IMR-90 (cell line): Measurements from ENCODE around the gene KCTD13. TPM values are rescaled to one million over a fixed set of nuclear protein-coding genes. Genes with fewer than 3 reads are reported as not detected.
A peak's percentile ranks its signal among the peaks of the same experiment; 100 is the strongest.

Experiments used
- ATAC-seq: fragments of 200-7000 bp; cut with Tn5 transposase; 2 replicates; pipeline ENCODE4 v1.9.1; 2020; ENCODE audit warnings: low read depth, mild to moderate bottlenecking, moderate library complexity
- BruUV-seq: library from RNA; stranded (reverse); fragments of 400-500 nt; replicated peaks from 2 replicates; lab custom pipeline; 2021; lab: Mats Ljungman, UMichigan
- CTCF ChIA-PET: fragments of 300-600 bp; formaldehyde crosslinking; extraction: SDS; loops from one replicate; lab custom pipeline; 2021; ENCODE audit warnings: antibody characterized with exemption; lab: Yijun Ruan, JAX
- POLR2A ChIA-PET: fragments of 300-600 bp; sonication (Branson Sonifier 250); formaldehyde crosslinking; loops from one replicate; lab custom pipeline; 2022; ENCODE audit warnings: antibody characterized with exemption; ENCODE audit not compliant: unreplicated experiment; lab: Charles Lee
- DNase-seq: peaks from one replicate; pipeline ENCODE4 v3.0.0; 2013
- H2AFZ ChIP-seq: replicated peaks from 2 replicates; pipeline ENCODE3; 2013; ENCODE audit warnings: low read length, mild to moderate bottlenecking; ENCODE audit not compliant: poor library complexity
- H2AK5ac ChIP-seq: 2 replicates; pipeline ENCODE4 v1.6.1; 2013; ENCODE audit warnings: low read depth, low read length, inconsistent platforms
- H2AK9ac ChIP-seq: replicated peaks from 2 replicates; pipeline ENCODE3; 2013; ENCODE audit warnings: mild to moderate bottlenecking, low read depth, low read length, moderate library complexity; ENCODE audit not compliant: poor library complexity
- H2BK120ac ChIP-seq: 2 replicates; pipeline ENCODE4 v1.6.1; 2013; ENCODE audit warnings: low read depth, low read length, inconsistent platforms
- H2BK15ac ChIP-seq: 3 replicates; pipeline ENCODE4 v1.6.1; 2013; ENCODE audit warnings: low read depth, low read length, inconsistent platforms
- H2BK20ac ChIP-seq: 2 replicates; pipeline ENCODE4 v1.6.1; 2013; ENCODE audit warnings: low read depth, mild to moderate bottlenecking, inconsistent platforms, low read length, moderate library complexity
- H2BK5ac ChIP-seq: 2 replicates; pipeline ENCODE4 v1.6.1; 2013; ENCODE audit warnings: mild to moderate bottlenecking, low read depth, low read length, inconsistent platforms; ENCODE audit not compliant: poor library complexity, severe bottlenecking
- H3K14ac ChIP-seq: replicated peaks from 2 replicates; pipeline ENCODE4 v1.6.1; 2013; ENCODE audit warnings: low read depth, low read length, inconsistent platforms
- H3K18ac ChIP-seq: 2 replicates; pipeline ENCODE4 v1.6.1; 2013; ENCODE audit warnings: low read depth, low read length, control low read depth
- H3K23ac ChIP-seq: 2 replicates; pipeline ENCODE4 v1.6.1; 2013; ENCODE audit warnings: low read depth, low read length, inconsistent platforms
- H3K27ac ChIP-seq: 2 replicates; pipeline ENCODE4 v1.5.1; 2013; ENCODE audit warnings: mild to moderate bottlenecking, control low read depth, low read length; ENCODE audit not compliant: insufficient read depth
- H3K27me3 ChIP-seq: 2 replicates; pipeline ENCODE4 v1.6.1; 2013; ENCODE audit warnings: low read length; ENCODE audit not compliant: control insufficient read depth, insufficient read depth
- H3K36me3 ChIP-seq: 2 replicates; pipeline ENCODE4 v1.6.1; 2013; ENCODE audit warnings: low read length, mixed read lengths; ENCODE audit not compliant: control insufficient read depth, insufficient read depth
- H3K4ac ChIP-seq: 2 replicates; pipeline ENCODE4 v1.6.1; 2013; ENCODE audit warnings: low read depth, low read length, inconsistent platforms
- H3K4me1 ChIP-seq: 2 replicates; pipeline ENCODE4 v1.6.1; 2013; ENCODE audit warnings: low read length, mixed read lengths; ENCODE audit not compliant: control insufficient read depth, insufficient read depth
- H3K4me2 ChIP-seq: 2 replicates; pipeline ENCODE4 v1.6.1; 2013; ENCODE audit warnings: low read depth, mild to moderate bottlenecking, control low read depth, low read length, moderate library complexity
- H3K4me3 ChIP-seq: 2 replicates; pipeline ENCODE4 v1.5.1; 2013; ENCODE audit warnings: low read depth, mild to moderate bottlenecking, control low read depth, low read length, moderate library complexity; ENCODE audit not compliant: insufficient read depth
- H3K56ac ChIP-seq: 2 replicates; pipeline ENCODE4 v1.6.1; 2013; ENCODE audit warnings: low read length, inconsistent platforms; ENCODE audit not compliant: insufficient read depth; ENCODE audit errors: extremely low read depth
- H3K79me1 ChIP-seq, 2 experiments: 2 replicates each; pipeline ENCODE4 v1.6.1; 2013; ENCODE audit warnings: low read length in 2 of 2, inconsistent platforms in 1 of 2, low read depth in 1 of 2
- H3K9ac ChIP-seq: 2 replicates; pipeline ENCODE4 v1.6.1; 2013; ENCODE audit warnings: low read depth, low read length, control low read depth
- H3K9me1 ChIP-seq: 2 replicates; pipeline ENCODE4 v1.6.1; 2013; ENCODE audit warnings: low read length, inconsistent platforms; ENCODE audit not compliant: insufficient read depth
- H3K9me3 ChIP-seq: 2 replicates; pipeline ENCODE4 v1.6.1; 2013; ENCODE audit warnings: low read length; ENCODE audit not compliant: control insufficient read depth, insufficient read depth
- H4K20me1 ChIP-seq: 2 replicates; pipeline ENCODE4 v1.6.1; 2013; ENCODE audit warnings: low read length, inconsistent platforms; ENCODE audit not compliant: insufficient read depth
- H4K5ac ChIP-seq: 2 replicates; pipeline ENCODE4 v1.6.1; 2013; ENCODE audit warnings: mild to moderate bottlenecking, low read depth, low read length, control low read depth
- H4K8ac ChIP-seq, 2 experiments: 2 replicates each; pipeline ENCODE4 v1.6.1; 2013; ENCODE audit warnings: low read depth in 2 of 2, low read length in 2 of 2, control low read depth in 1 of 2, inconsistent platforms in 1 of 2
- H4K91ac ChIP-seq: 2 replicates; pipeline ENCODE4 v1.6.1; 2013; ENCODE audit warnings: low read depth, low read length, inconsistent platforms; ENCODE audit not compliant: insufficient read depth
- CEBPB ChIP-seq: IDR thresholded peaks from 2 replicates; pipeline ENCODE4 v1.6.1; 2012; ENCODE audit warnings: low read depth, low read length, improper control_type of control experiment
- FOS ChIP-seq: fragments of 150-350 bp; IDR thresholded peaks from 2 replicates; pipeline ENCODE4 v1.6.1; 2016; ENCODE audit warnings: low read depth, low read length
- MAFK ChIP-seq: IDR thresholded peaks from 2 replicates; pipeline ENCODE4 v1.6.1; 2012; ENCODE audit warnings: low read depth, low read length, improper control_type of control experiment
- MAZ ChIP-seq: IDR thresholded peaks from 2 replicates; pipeline ENCODE4 v1.6.1; 2012; ENCODE audit warnings: low read depth, mild to moderate bottlenecking, low read length, improper control_type of control experiment, moderate library complexity, borderline replicate concordance
- MXI1 ChIP-seq: IDR thresholded peaks from 2 replicates; pipeline ENCODE4 v1.6.1; 2012; ENCODE audit warnings: low read depth, mild to moderate bottlenecking, low read length, moderate library complexity, borderline replicate concordance
- RAD21 ChIP-seq: IDR thresholded peaks from 2 replicates; pipeline ENCODE4 v1.6.1; 2012; ENCODE audit warnings: low read length, improper control_type of control experiment
- RCOR1 ChIP-seq: IDR thresholded peaks from 2 replicates; pipeline ENCODE4 v1.6.1; 2012; ENCODE audit warnings: mild to moderate bottlenecking, low read length, improper control_type of control experiment; ENCODE audit not compliant: insufficient replicate concordance
- SMC3 ChIP-seq: fragments of 150-350 bp; IDR thresholded peaks from 2 replicates; pipeline ENCODE4 v1.6.1; 2016; ENCODE audit warnings: low read depth, mild to moderate bottlenecking, antibody characterized with exemption, low read length, moderate library complexity
- WGBS, 2 experiments: methylation state at CpG; one replicate each; pipeline versions ENCODE4 v1.1.5 to v1.1.7; 2013; ENCODE audit warnings: missing lambda C conversion rate in 2 of 2; ENCODE audit not compliant: insufficient read length in 1 of 2; ENCODE audit errors: extremely low coverage in 2 of 2; 5-methylcytosine and 5-hydroxymethylcytosine counted together
- dilution Hi-C: fragments of 300-500 bp; cut with HindIII; formaldehyde crosslinking; loops from one replicate; pipeline ENCODE4 v1.14.3; 2018; ENCODE audit warnings: low sequenced_read_pairs; ENCODE audit not compliant: unreplicated experiment
- in situ Hi-C: fragments of 300-500 bp; cut with MboI; formaldehyde crosslinking; loops from 3 replicates; pipeline ENCODE4 v1.14.3; 2019; ENCODE audit warnings: low sequenced_read_pairs, inconsistent platforms, mixed read lengths
- intact Hi-C: fragments of 100-400 bp; cut with micrococcal nuclease; formaldehyde crosslinking; loops from 2 replicates; pipeline ENCODE4 v1.10.0; 2022
- polyA plus RNA-seq, 3 experiments: library from polyadenylated mRNA; depleted of rRNA; stranded (reverse); fragments of >200 nt; gene quantifications; 2 replicates each; pipeline ENCODE4 v1.2.3, GENCODE V29; 2012; ENCODE audit warnings: low replicate concordance in 1 of 3
- total RNA-seq: library from RNA; depleted of rRNA; stranded (reverse); fragments of >200 nt; gene quantifications from 2 replicates; pipeline ENCODE4 v1.2.3, GENCODE V29; 2012
- TF ChIP-seq, protein P1 (sequence below): fragments of 150-350 bp; IDR thresholded peaks from 2 replicates; pipeline ENCODE4 v1.6.1; 2016; ENCODE audit warnings: low read depth, mild to moderate bottlenecking, low read length, moderate library complexity, borderline replicate concordance
- TF ChIP-seq, protein P2 (sequence below): conservative IDR thresholded peaks from 2 replicates; pipeline ENCODE4 v1.5.1; 2012; ENCODE audit warnings: mild to moderate bottlenecking, low read depth, low read length, improper control_type of control experiment

The KCTD13 gene
- total and polyA plus RNA-seq, 2 of the 4 experiments (the other 2 are of a cell fraction), result 4.1 to 20.7 TPM

DNA sequence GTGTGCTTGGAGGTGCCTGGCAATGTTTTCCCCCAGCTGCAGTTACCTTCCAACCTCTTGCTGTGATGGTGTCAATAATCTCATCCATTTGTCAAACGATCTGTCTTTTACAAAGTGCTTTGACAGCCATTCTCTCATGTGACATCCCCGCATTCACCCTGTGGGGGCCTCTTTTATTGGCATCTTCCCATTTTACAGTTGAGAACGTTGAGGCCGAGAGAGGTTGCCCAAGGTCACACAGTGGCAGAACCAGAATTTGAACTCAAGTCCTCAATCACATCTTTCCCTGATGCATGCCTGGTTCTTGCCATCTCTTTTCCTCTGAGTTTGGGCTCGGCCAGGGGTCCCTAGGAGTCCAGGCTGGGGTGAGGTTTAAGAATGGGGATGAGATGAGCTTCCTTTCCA lies 49.1 kb upstream of the KCTD13 start:
- Histone ChIP-seq H3K36me3 (peaks cover 29% of the 10 kb centered on the region), H4K8ac (no peak overlapping the region), H2BK120ac (no peak overlapping the region), H3K27me3 (no peaks in the 10 kb centered on the region), H3K9me3 (no peaks in the 10 kb centered on the region), H2AK9ac (peak overlapping the region; percentile 51), H3K14ac (peak overlapping the region; percentile 99), H2AFZ (no peak overlapping the region), H3K56ac (no peak overlapping the region), H2AK5ac (peak overlapping the region; percentile 57; the same call in 1 of the 2 replicates), H3K23ac (peak overlapping the region; percentile 99), H3K4ac (peak overlapping the region; percentile 97), H3K18ac (no peak overlapping the region), H4K20me1 (peaks cover 44% of the 10 kb centered on the region), H3K27ac (no peak overlapping the region; the same call in 1 of the 2 replicates), H2BK5ac (no peak overlapping the region), H3K4me3 (peak overlapping the region; percentile 69), H2BK20ac (no peak overlapping the region), H3K9ac (peak overlapping the region; percentile 94), H4K5ac (no peak overlapping the region), H3K4me2 (peak overlapping the region; percentile 91), H4K91ac (no peak overlapping the region), H3K9me1 (peaks cover 28% of the 10 kb centered on the region), H3K4me1 (peaks cover 13% of the 10 kb centered on the region; the same call in 1 of the 2 replicates), H3K79me1 (peaks cover 6 to 64% of the 10 kb centered on the region in 2 experiments), H2BK15ac (no peak overlapping the region)
- dilution Hi-C loops (no loop called here), intact Hi-C loops (no loop called here), in situ Hi-C loops (no loop called here)
- TF ChIP-seq MAZ, result no peak
- TF ChIP-seq, protein P1, sequence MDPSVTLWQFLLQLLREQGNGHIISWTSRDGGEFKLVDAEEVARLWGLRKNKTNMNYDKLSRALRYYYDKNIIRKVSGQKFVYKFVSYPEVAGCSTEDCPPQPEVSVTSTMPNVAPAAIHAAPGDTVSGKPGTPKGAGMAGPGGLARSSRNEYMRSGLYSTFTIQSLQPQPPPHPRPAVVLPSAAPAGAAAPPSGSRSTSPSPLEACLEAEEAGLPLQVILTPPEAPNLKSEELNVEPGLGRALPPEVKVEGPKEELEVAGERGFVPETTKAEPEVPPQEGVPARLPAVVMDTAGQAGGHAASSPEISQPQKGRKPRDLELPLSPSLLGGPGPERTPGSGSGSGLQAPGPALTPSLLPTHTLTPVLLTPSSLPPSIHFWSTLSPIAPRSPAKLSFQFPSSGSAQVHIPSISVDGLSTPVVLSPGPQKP, result no peak
- no peak for TF ChIP-seq SMC3
- TF ChIP-seq, protein P2, sequence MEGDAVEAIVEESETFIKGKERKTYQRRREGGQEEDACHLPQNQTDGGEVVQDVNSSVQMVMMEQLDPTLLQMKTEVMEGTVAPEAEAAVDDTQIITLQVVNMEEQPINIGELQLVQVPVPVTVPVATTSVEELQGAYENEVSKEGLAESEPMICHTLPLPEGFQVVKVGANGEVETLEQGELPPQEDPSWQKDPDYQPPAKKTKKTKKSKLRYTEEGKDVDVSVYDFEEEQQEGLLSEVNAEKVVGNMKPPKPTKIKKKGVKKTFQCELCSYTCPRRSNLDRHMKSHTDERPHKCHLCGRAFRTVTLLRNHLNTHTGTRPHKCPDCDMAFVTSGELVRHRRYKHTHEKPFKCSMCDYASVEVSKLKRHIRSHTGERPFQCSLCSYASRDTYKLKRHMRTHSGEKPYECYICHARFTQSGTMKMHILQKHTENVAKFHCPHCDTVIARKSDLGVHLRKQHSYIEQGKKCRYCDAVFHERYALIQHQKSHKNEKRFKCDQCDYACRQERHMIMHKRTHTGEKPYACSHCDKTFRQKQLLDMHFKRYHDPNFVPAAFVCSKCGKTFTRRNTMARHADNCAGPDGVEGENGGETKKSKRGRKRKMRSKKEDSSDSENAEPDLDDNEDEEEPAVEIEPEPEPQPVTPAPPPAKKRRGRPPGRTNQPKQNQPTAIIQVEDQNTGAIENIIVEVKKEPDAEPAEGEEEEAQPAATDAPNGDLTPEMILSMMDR, result no peak
- TF ChIP-seq MXI1, result no peak
- no peak for TF ChIP-seq MAFK
- TF ChIP-seq CEBPB, result no peak
- no peak for TF ChIP-seq RCOR1
- no peak for TF ChIP-seq RAD21
- TF ChIP-seq FOS, result no peak
- BruUV-seq, result no TSS peak
- ATAC-seq (no peak), DNase-seq (no peak)
- CTCF ChIA-PET, result no interaction called here
- 70% methylated on average over 4 of the region's 5 CpGs; no CpG with 5 or more reads in 1 of the 2 experiments for WGBS, 2 experiments
- POLR2A ChIA-PET, result no interaction called here
